ENCODE results near the gene NME5. TPM values are rescaled to one million over a fixed set of nuclear protein-coding genes. Genes with fewer than 3 reads are reported as not detected.

NME5 gene
- total and polyA plus RNA-seq, 4 donors = 0.58 to 2.6 (median 2.1) TPM; not detected in 1

GRCh38 chr5:138096997-138097828 lies 42.0 kb downstream of the NME5 start:
- Histone ChIP-seq H3K4me1 (ENCODE audit: control insufficient read depth in 1 of 2, insufficient read depth in 2 of 2, low read length in 2 of 2) (no peaks in the 10 kb centered on the region), H3K27ac (ENCODE audit: low read depth in 1 of 2, low read length in 2 of 2) (no peak overlapping the region), H3K27me3 (ENCODE audit: control insufficient read depth in 1 of 2, insufficient read depth in 2 of 2, low read length in 1 of 2) (peaks cover 0 to 3% of the 10 kb centered on the region in 2 donors), H3K36me3 (ENCODE audit: control insufficient read depth in 1 of 2, insufficient read depth in 2 of 2, low read length in 1 of 2) (no peaks in the 10 kb centered on the region), H3K4me3 (ENCODE audit: low read length in 2 of 2) (no peak overlapping the region), H3K9me3 (ENCODE audit: control insufficient read depth, low read length) (no peaks in the 10 kb centered on the region)
- intact Hi-C loops (cut with DNase I) = no loop called here
- ATAC-seq (ENCODE audit: low FRiP score) (no peak), DNase-seq (no peak)
- WGBS, 2 donors = 89 to 91% methylated on average over 11 of the region's 11 CpGs

DNA sequence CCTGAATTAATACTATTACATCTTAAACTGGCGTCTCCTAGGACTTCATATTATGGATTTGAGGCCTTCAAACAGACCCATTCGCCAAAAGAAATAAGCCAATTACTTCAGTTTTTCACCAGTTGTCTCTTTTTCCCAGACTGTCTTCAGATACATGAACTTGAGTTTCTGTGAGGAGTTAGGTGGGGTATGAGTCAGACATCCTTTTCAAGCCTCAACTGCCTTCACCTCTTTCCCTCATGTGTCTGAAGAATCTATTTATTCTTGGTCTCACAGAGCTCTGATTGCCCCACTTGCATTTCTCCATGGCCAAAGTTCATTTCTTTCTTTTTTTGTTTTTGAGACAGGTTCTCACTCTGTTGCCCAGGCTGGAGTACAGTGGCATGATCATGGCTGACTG lies 42.9 kb downstream of the NME5 start:
- H3K4me3 ChIP-seq (ENCODE audit: low read length in 2 of 2) = no peak overlapping the region
- H3K27me3 ChIP-seq (ENCODE audit: control insufficient read depth in 1 of 2, insufficient read depth in 2 of 2, low read length in 1 of 2) = peaks cover 0 to 2% of the 10 kb centered on the region in 2 donors
- no peaks in the 10 kb centered on the region for H3K4me1 ChIP-seq (ENCODE audit: control insufficient read depth in 1 of 2, insufficient read depth in 2 of 2, low read length in 2 of 2)
- H3K9me3 ChIP-seq (ENCODE audit: control insufficient read depth, low read length) = no peaks in the 10 kb centered on the region
- no peak for DNase-seq
- intact Hi-C loops (cut with DNase I) = no loop called here
- WGBS, 2 donors = 81 to 83% methylated on average over 2 of the region's 2 CpGs
- no peak overlapping the region for H3K27ac ChIP-seq (ENCODE audit: low read depth in 1 of 2, low read length in 2 of 2)
- no peak for ATAC-seq (ENCODE audit: low FRiP score)
- H3K36me3 ChIP-seq (ENCODE audit: control insufficient read depth in 1 of 2, insufficient read depth in 2 of 2, low read length in 1 of 2) = no peaks in the 10 kb centered on the region

DNA sequence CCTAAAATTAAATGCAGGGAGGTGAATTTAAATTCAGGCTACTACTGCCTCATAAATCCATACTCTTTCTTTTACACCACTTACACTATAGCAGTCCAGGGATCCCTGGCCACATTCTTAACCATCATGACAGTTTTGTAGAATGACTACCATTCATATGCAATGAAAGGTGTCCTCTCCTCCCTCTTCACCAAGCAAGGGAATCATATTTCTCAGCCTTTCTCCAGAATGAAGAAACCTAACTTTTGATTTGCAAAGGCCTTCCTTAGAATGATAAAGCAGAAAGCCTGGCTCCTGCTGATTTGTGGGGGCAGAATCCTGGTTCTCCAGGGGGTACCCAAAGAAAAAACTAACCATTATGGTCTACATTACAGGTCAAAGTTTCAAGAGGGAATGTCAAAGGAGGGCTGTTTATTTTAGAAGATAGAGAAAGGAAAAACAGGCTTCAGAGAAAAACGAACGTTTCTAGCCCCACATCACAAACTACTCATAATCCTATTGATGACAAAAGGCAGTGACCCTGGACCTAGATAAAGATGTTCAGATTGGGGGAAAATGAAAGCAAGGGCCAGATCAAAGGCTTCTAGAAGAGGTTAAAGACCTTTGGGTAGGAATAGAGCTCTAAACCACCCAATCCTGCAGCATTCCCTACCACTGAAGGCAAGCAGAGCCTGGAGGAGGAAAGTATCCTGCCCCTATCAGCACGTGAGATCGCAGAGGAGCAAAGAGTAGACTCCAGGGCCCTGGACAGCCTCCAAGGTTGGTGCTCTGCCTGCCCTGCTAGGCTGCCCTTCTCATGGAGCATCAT lies 43.9 kb downstream of the NME5 start:
- H3K36me3 ChIP-seq (ENCODE audit: control insufficient read depth in 1 of 2, insufficient read depth in 2 of 2, low read length in 1 of 2) = no peaks in the 10 kb centered on the region
- intact Hi-C loops (cut with DNase I) = no loop called here
- DNase-seq (no peak), ATAC-seq (ENCODE audit: low FRiP score) (no peak)
- H3K4me1 ChIP-seq (ENCODE audit: control insufficient read depth in 1 of 2, insufficient read depth in 2 of 2, low read length in 2 of 2) = no peaks in the 10 kb centered on the region
- no peak overlapping the region for H3K4me3 ChIP-seq (ENCODE audit: low read length in 2 of 2)
- H3K9me3 ChIP-seq (ENCODE audit: control insufficient read depth, low read length) = no peaks in the 10 kb centered on the region
- WGBS, 2 donors = 45 to 55% methylated on average over 4 of the region's 4 CpGs
- H3K27me3 ChIP-seq (ENCODE audit: control insufficient read depth in 1 of 2, insufficient read depth in 2 of 2, low read length in 1 of 2) = peaks cover 0 to 2% of the 10 kb centered on the region in 2 donors
- no peak overlapping the region for H3K27ac ChIP-seq (ENCODE audit: low read depth in 1 of 2, low read length in 2 of 2)

GRCh38 chr5:138093036-138093435 lies 46.2 kb downstream of the NME5 start:
- H3K27me3 ChIP-seq (ENCODE audit: control insufficient read depth in 1 of 2, insufficient read depth in 2 of 2, low read length in 1 of 2) = peaks cover 0 to 2% of the 10 kb centered on the region in 2 donors
- H3K4me1 ChIP-seq (ENCODE audit: control insufficient read depth in 1 of 2, insufficient read depth in 2 of 2, low read length in 2 of 2) = no peaks in the 10 kb centered on the region
- H3K9me3 ChIP-seq (ENCODE audit: control insufficient read depth, low read length) = no peaks in the 10 kb centered on the region
- no peaks in the 10 kb centered on the region for H3K36me3 ChIP-seq (ENCODE audit: control insufficient read depth in 1 of 2, insufficient read depth in 2 of 2, low read length in 1 of 2)
- no peak for ATAC-seq (ENCODE audit: low FRiP score)
- WGBS, 2 donors = 58 to 60% methylated on average over 1 of the region's 1 CpG
- H3K4me3 ChIP-seq (ENCODE audit: low read length in 2 of 2) = no peak overlapping the region
- DNase-seq = no peak
- intact Hi-C loops (cut with DNase I) = no loop called here
- H3K27ac ChIP-seq (ENCODE audit: low read depth in 1 of 2, low read length in 2 of 2) = no peak overlapping the region

- no peak for ATAC-seq (ENCODE audit: low FRiP score)
- no peak overlapping the region for H3K27ac ChIP-seq (ENCODE audit: low read depth in 1 of 2, low read length in 2 of 2)
- WGBS, 2 donors = 42 to 65% methylated on average over 1 of the region's 1 CpG
- no peak for DNase-seq
- H3K36me3 ChIP-seq (ENCODE audit: control insufficient read depth in 1 of 2, insufficient read depth in 2 of 2, low read length in 1 of 2) = no peaks in the 10 kb centered on the region
- H3K27me3 ChIP-seq (ENCODE audit: control insufficient read depth in 1 of 2, insufficient read depth in 2 of 2, low read length in 1 of 2) = peaks cover 0 to 2% of the 10 kb centered on the region in 2 donors
- H3K9me3 ChIP-seq (ENCODE audit: control insufficient read depth, low read length) = no peaks in the 10 kb centered on the region
- intact Hi-C loops (cut with DNase I) = no loop called here
- H3K4me3 ChIP-seq (ENCODE audit: low read length in 2 of 2) = no peak overlapping the region
- no peaks in the 10 kb centered on the region for H3K4me1 ChIP-seq (ENCODE audit: control insufficient read depth in 1 of 2, insufficient read depth in 2 of 2, low read length in 2 of 2)
These were observed 46.9 kb downstream of the NME5 start for GRCh38 chr5:138092301-138092700.

- intact Hi-C loops (cut with DNase I) = no loop called here
- no peaks in the 10 kb centered on the region for H3K36me3 ChIP-seq (ENCODE audit: control insufficient read depth in 1 of 2, insufficient read depth in 2 of 2, low read length in 1 of 2)
- 81 to 83% methylated on average over 4 of the region's 4 CpGs for WGBS, 2 donors
- no peak overlapping the region for H3K27ac ChIP-seq (ENCODE audit: low read depth in 1 of 2, low read length in 2 of 2)
- H3K4me1 ChIP-seq (ENCODE audit: control insufficient read depth in 1 of 2, insufficient read depth in 2 of 2, low read length in 2 of 2) = no peaks in the 10 kb centered on the region
- DNase-seq = no peak
- ATAC-seq (ENCODE audit: low FRiP score) = no peak
- no peaks in the 10 kb centered on the region for H3K9me3 ChIP-seq (ENCODE audit: control insufficient read depth, low read length)
- H3K27me3 ChIP-seq (ENCODE audit: control insufficient read depth in 1 of 2, insufficient read depth in 2 of 2, low read length in 1 of 2) = peaks cover 0 to 2% of the 10 kb centered on the region in 2 donors
- H3K4me3 ChIP-seq (ENCODE audit: low read length in 2 of 2) = no peak overlapping the region
These were observed 47.5 kb downstream of the NME5 start for GRCh38 chr5:138091685-138092084.

DNA sequence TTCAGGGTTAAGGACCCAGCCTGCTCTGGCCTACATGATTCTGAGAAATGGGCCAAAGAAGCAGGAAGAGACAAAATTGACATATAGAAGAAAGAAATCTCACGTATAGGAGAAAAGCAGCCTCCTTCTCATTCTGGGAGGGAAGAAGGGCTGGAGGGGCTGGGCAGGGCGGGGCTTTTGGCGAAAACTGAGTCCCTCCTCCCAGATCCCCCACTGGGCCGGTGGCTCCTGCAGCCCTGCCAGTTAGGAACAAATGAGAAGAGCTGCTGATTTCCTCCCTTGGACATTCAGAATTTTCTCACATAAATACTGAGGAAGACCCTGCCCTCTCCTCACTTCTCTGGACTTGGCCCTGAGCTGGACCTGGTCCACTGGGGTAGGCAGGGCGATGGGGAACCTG lies 55.5 kb downstream of the NME5 start, which contains the start of gene WNT8A:
Gene WNT8A, plus strand, starts transcription at position 332 of the 400 bp plus-strand sequence. CDS start 95 bp downstream, outside the sequence.
- Histone ChIP-seq H3K4me3 (ENCODE audit: low read length in 2 of 2) (no peak within 1 kb of the TSS), H3K9me3 (ENCODE audit: control insufficient read depth, low read length) (no peaks in the 10 kb centered on the region), H3K4me1 (ENCODE audit: control insufficient read depth in 1 of 2, insufficient read depth in 2 of 2, low read length in 2 of 2) (no peaks in the 10 kb centered on the region), H3K27me3 (ENCODE audit: control insufficient read depth in 1 of 2, insufficient read depth in 2 of 2, low read length in 1 of 2) (no peaks in the 10 kb centered on the region), H3K27ac (ENCODE audit: low read depth in 1 of 2, low read length in 2 of 2) (no peak within 1 kb of the TSS), H3K36me3 (ENCODE audit: control insufficient read depth in 1 of 2, insufficient read depth in 2 of 2, low read length in 1 of 2) (no peaks in the 10 kb centered on the region)
- 81 to 86% methylated on average over 5 of the region's 5 CpGs for WGBS, 2 donors
- no peak for ATAC-seq (ENCODE audit: low FRiP score)
- intact Hi-C loops (cut with DNase I) = no loop called here
- DNase-seq = no peak

GRCh38 chr5:138082033-138082432 lies 57.2 kb downstream of the NME5 start:
- Histone ChIP-seq H3K4me3 (ENCODE audit: low read length in 2 of 2) (no peak overlapping the region), H3K36me3 (ENCODE audit: control insufficient read depth in 1 of 2, insufficient read depth in 2 of 2, low read length in 1 of 2) (no peaks in the 10 kb centered on the region), H3K27me3 (ENCODE audit: control insufficient read depth in 1 of 2, insufficient read depth in 2 of 2, low read length in 1 of 2) (no peaks in the 10 kb centered on the region), H3K27ac (ENCODE audit: low read depth in 1 of 2, low read length in 2 of 2) (no peak overlapping the region), H3K9me3 (ENCODE audit: control insufficient read depth, low read length) (no peaks in the 10 kb centered on the region), H3K4me1 (ENCODE audit: control insufficient read depth in 1 of 2, insufficient read depth in 2 of 2, low read length in 2 of 2) (no peaks in the 10 kb centered on the region)
- DNase-seq (no peak), ATAC-seq (ENCODE audit: low FRiP score) (no peak)
- intact Hi-C loops (cut with DNase I) = no loop called here
- WGBS, 2 donors = 88 to 90% methylated on average over 4 of the region's 4 CpGs

All from aorta (tissue), 5 donors.